Parathyroid adenoma (tissue), 2 donors: ENCODE measurements around the gene CLOCK.

ENCODE experiments used
- H2AFZ ChIP-seq: fragments of 300-600 bp; sonication (generic); one replicate; pipeline ENCODE4 v1.7.0; 2017; ENCODE audit warnings: antibody characterized with exemption, mild to moderate bottlenecking
- H3K27ac ChIP-seq: fragments of 300-600 bp; sonication (generic); one replicate; pipeline ENCODE4 v1.7.0; 2017
- H3K27me3 ChIP-seq: fragments of 300-600 bp; sonication (generic); one replicate; pipeline ENCODE4 v1.7.0; 2017; ENCODE audit warnings: low read length; ENCODE audit not compliant: control insufficient read depth, insufficient read depth
- H3K36me3 ChIP-seq: fragments of 300-600 bp; sonication (generic); one replicate; pipeline ENCODE4 v1.7.0; 2017; ENCODE audit warnings: low read length; ENCODE audit not compliant: control insufficient read depth, insufficient read depth
- H3K4me1 ChIP-seq: fragments of 300-600 bp; sonication (generic); one replicate; pipeline ENCODE4 v1.7.0; 2017; ENCODE audit warnings: control low read depth
- H3K4me2 ChIP-seq: fragments of 300-600 bp; sonication (generic); one replicate; pipeline ENCODE4 v1.7.0; 2017; ENCODE audit warnings: low read length
- H3K4me3 ChIP-seq: fragments of 300-600 bp; sonication (generic); one replicate; pipeline ENCODE4 v1.7.0; 2017; ENCODE audit warnings: low read depth, low read length
- H3K79me2 ChIP-seq: fragments of 300-600 bp; sonication (generic); one replicate; pipeline ENCODE4 v1.7.0; 2017; ENCODE audit warnings: control low read depth
- H3K9ac ChIP-seq: fragments of 300-600 bp; sonication (generic); one replicate; pipeline ENCODE4 v1.7.0; 2017; ENCODE audit warnings: mild to moderate bottlenecking
- H3K9me3 ChIP-seq: fragments of 300-600 bp; sonication (generic); one replicate; pipeline ENCODE4 v1.7.0; 2017; ENCODE audit warnings: low read length; ENCODE audit not compliant: control insufficient read depth
- TF ChIP-seq, protein P1 (sequence below): fragments of 300-600 bp; sonication (generic); IDR thresholded peaks from one replicate; pipeline ENCODE4 v1.7.0; 2017; ENCODE audit warnings: antibody characterized with exemption, mild to moderate bottlenecking
- donor health status: primary hyperparathyroidism.

The CLOCK gene

DNA sequence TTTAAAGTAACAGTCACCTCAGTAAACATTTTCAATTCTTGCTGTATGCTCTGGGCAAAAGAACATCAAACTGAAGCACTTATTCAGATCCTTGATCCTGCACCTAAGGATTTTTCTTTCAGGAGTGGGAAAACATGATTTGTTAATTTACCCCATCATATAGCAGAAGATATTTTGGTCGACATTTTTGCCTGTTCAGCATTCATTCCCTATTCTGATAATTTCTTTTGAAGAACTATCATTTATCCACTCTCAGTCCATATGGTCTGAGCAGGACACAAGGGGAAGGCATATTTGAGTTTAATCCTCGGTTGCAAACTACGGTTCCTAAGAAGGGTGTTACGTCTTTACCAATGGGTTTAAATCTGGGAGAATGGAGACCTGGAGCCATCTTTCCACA, 1.2 kb upstream of the CLOCK start:
- TF ChIP-seq, protein P1, sequence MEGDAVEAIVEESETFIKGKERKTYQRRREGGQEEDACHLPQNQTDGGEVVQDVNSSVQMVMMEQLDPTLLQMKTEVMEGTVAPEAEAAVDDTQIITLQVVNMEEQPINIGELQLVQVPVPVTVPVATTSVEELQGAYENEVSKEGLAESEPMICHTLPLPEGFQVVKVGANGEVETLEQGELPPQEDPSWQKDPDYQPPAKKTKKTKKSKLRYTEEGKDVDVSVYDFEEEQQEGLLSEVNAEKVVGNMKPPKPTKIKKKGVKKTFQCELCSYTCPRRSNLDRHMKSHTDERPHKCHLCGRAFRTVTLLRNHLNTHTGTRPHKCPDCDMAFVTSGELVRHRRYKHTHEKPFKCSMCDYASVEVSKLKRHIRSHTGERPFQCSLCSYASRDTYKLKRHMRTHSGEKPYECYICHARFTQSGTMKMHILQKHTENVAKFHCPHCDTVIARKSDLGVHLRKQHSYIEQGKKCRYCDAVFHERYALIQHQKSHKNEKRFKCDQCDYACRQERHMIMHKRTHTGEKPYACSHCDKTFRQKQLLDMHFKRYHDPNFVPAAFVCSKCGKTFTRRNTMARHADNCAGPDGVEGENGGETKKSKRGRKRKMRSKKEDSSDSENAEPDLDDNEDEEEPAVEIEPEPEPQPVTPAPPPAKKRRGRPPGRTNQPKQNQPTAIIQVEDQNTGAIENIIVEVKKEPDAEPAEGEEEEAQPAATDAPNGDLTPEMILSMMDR, result no peak
- Histone ChIP-seq H3K9me3 (no peaks in the 10 kb centered on the region), H3K9ac (no peak overlapping the region), H3K4me3 (peak overlapping the region; percentile 70), H3K79me2 (peaks cover 5% of the 10 kb centered on the region), H3K27ac (peak overlapping the region; percentile 87), H3K4me2 (peak overlapping the region; percentile 76), H3K4me1 (no peaks in the 10 kb centered on the region), H3K27me3 (no peaks in the 10 kb centered on the region), H3K36me3 (no peaks in the 10 kb centered on the region), H2AFZ (peak overlapping the region; percentile 94)

DNA sequence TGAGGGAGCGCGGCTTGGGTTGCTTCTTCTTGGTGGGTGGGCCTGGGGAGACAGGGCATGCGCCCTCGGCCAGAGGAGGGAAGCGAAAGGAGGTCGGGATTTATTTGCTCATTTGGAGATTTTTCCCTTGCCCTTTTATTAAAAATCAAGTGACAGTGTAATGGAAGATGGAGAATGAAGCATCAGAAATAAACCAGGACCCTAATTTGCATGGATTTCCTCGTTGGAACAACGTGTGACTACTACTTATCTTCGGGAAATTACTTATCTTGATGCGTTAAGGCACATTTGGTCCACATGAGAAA, 709 bp upstream of the CLOCK start:
- Histone ChIP-seq H3K79me2 (peaks cover 7% of the 10 kb centered on the region), H3K36me3 (no peaks in the 10 kb centered on the region), H3K4me2 (peak overlapping the region; percentile 76), H2AFZ (peak overlapping the region; percentile 94), H3K9ac (no peak overlapping the region), H3K9me3 (no peaks in the 10 kb centered on the region), H3K27ac (peak overlapping the region; percentile 87), H3K4me3 (peak overlapping the region; percentile 70), H3K27me3 (no peaks in the 10 kb centered on the region), H3K4me1 (no peaks in the 10 kb centered on the region)
- TF ChIP-seq, protein P1, result no peak

GRCh38 chr4:55546506-55546755, 278 bp downstream of the CLOCK start:
- Histone ChIP-seq H3K9ac (no peak overlapping the region), H3K79me2 (peaks cover 7% of the 10 kb centered on the region), H3K36me3 (no peaks in the 10 kb centered on the region), H3K4me1 (no peaks in the 10 kb centered on the region), H3K27ac (peak overlapping the region; percentile 87), H3K9me3 (no peaks in the 10 kb centered on the region), H3K4me2 (peak overlapping the region; percentile 76), H2AFZ (peak overlapping the region; percentile 94), H3K4me3 (peak overlapping the region; percentile 70), H3K27me3 (no peaks in the 10 kb centered on the region)
- TF ChIP-seq, protein P1, result no peak

- peak overlapping the region; percentile 76 for H3K9ac ChIP-seq
- peak overlapping the region; percentile 87 for H3K27ac ChIP-seq
These were observed 836 bp downstream of the CLOCK start for GRCh38 chr4:55545641-55546505.

More at GRCh38 chr4:55545641-55546505, 836 bp downstream of the CLOCK start:
- Histone ChIP-seq H2AFZ (peak overlapping the region; percentile 86), H3K79me2 (peaks cover 7% of the 10 kb centered on the region), H3K27me3 (no peaks in the 10 kb centered on the region), H3K4me2 (peak overlapping the region; percentile 61), H3K4me3 (peak overlapping the region; percentile 68), H3K9me3 (no peaks in the 10 kb centered on the region), H3K4me1 (no peaks in the 10 kb centered on the region), H3K36me3 (no peaks in the 10 kb centered on the region)
- TF ChIP-seq, protein P1, result no peak
